GM19397 (cell line): ENCODE data around the gene PUM2.

Source experiments
- ATAC-seq: cut with Tn5 transposase; IDR thresholded peaks from one replicate; pipeline ENCODE4 v1.9.1; 2021; ENCODE audit warnings: mild to moderate bottlenecking, moderate library complexity; ENCODE audit not compliant: unreplicated experiment

The PUM2 gene

DNA sequence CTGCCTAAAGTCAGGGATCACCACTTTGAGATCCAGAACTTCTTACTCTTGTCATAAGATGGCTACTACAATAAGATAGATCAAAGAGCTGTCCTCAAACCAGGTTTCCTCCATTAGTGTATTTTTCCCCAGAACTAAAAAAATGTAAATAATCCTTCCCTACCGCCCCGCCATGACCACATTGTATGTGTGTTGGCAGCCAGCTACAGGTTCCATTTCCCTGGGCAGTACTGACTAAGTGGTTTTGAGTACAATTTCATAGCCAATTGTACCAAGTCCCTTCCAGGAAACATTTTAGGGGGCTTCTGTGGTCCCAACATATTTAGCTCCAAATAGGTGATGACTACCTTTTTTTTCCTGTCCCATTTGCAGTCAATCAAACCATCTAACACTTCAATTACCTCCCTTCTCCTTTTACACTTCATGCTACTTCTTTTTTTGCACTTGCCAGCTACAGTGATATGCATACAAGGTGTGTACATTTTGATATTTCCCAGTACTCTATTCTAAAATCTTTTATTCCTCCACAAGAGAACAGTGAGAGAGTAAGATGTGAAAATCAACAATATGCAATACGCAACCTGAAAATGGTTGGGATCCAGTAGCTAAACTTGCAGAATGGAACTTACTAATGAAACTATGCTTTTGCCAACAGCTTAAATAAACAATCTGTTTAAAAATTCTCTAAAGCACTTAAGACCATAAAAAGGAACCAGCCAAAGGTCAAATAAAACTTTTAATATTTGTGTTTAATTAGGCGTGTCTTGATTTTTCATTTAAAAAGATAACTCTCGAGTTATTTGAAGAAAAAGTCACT lies 3.9 kb downstream of the PUM2 start:
- no peak for ATAC-seq

- ATAC-seq, result no peak
Observed at GRCh38 chr2:20343128-20343527, 7.5 kb downstream of the PUM2 start.

DNA sequence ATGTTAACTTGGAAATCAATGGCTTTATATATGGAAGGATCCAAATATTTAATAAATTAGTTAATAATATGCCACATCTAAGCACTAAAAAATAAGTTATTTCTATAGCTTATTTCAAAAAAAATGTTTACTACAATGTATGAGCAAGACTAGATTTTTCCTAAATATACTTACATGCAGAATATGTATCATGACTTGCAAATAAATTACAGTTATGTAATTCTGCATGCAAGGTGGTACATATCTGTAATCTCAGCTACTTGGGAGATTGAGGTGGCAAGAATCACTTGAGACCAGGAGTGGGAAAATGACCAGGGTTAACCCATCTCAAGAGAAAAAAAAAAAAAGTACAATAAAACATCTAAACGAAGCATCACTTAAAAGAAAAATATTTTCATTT lies 11.6 kb downstream of the PUM2 start:
- ATAC-seq, result no peak

DNA sequence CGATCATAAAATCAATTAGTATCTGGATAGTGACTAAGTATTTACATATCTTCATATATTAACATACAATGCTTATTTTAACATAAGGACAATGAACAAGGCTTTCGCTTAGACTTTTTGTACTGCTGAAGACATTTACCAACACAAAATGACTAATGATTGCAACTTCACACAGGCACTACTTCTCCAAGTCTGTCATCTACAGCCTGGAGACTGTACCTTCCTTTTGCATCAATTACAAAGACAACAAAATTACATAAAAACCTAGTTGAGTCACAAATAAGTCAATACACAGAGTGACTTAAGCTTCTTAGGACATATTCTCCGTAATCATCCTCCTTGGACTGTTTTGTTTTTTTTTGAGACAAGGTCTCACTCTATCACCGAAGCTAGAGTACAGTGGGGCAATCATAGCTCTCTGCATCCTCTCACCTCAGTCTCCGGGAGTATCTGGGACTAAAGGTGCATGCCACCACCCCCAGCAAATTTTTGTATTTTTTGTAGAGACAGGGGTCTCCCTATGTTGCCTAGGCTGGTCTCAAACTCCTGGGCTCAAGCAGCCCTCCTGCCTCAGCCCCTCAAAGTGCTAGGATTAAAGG lies 15.9 kb downstream of the PUM2 start:
- ATAC-seq, result no peak

- ATAC-seq, result no peak
Observed at GRCh38 chr2:20333738-20334137, 16.9 kb downstream of the PUM2 start.

- ATAC-seq, result no peak
Observed at GRCh38 chr2:20330192-20330591, 20.5 kb downstream of the PUM2 start.

GRCh38 chr2:20327370-20327769 lies 23.3 kb downstream of the PUM2 start:
- no peak for ATAC-seq

DNA sequence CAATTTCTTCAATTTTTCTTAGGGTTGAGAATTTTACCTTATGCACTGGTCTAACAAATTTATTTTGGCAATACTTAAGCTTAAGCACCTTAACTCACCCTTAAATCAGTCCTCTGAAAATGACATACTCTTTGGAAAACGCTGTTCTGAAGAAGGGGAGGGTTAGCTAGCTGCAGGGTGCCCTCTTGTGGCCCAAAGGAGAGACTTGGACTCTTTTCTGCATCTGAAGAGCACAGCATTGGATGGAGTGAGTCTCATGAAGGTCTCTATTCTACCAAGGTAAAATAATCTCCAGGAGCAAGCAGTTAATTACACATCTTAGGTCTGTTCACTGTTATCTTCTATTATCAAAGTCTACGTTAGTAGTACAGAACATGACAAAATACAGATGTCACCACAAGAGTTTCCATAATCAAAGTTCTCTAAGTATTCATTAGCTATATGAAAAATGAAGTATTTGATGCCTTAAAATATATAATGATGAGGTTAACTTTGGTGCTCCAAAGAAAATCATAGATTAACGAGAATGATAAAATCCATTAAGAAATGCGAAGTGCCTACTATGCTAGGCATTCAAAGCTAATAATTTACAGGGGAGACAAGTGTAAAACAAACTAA lies 24.4 kb downstream of the PUM2 start:
- no peak for ATAC-seq

- ATAC-seq, result no peak
Observed at GRCh38 chr2:20322527-20323300, 27.9 kb downstream of the PUM2 start.

GRCh38 chr2:20317690-20318089 lies 33.0 kb downstream of the PUM2 start:
- ATAC-seq, result no peak

- ATAC-seq, result no peak
Observed at GRCh38 chr2:20317197-20317596, 33.4 kb downstream of the PUM2 start.

GRCh38 chr2:20314562-20315501 lies 35.8 kb downstream of the PUM2 start:
- ATAC-seq, result no peak

GRCh38 chr2:20313659-20314058 lies 37.0 kb downstream of the PUM2 start:
- no peak for ATAC-seq

DNA sequence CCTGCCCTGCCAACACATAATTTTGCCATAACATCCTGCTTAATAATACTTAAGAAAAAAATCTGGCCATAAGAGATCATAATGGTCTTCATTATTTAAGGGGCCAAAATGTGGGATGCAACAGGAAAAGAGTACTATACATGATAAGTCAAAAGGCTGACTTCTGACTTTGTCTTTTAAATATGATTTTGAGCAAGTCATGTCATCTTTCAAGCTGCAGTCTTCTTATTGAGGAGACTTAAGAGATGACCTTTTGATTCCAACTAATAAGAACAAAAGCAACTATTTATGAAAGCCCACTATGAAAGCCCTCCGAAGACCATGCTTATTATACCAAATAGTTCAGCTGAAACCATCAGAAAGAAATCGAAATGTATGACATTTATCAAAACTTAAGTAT lies 41.6 kb downstream of the PUM2 start:
- no peak for ATAC-seq

DNA sequence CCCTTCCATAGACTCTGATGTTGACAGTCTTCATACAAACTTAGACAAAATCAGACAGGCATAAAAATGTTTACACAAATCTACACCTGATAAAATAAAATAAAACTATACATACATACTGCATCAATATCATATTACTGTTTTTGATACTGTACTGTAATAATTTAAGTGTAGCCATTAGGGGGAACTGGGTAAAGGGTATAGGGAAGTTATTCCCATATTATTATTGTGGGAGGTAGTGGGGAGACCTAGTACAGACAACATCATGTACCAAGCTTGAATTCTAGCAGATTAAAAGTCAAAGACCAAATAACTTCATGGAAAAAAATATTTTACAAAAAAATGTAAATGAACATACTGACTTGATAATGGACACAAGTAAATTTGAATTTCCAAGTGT lies 43.3 kb downstream of the PUM2 start:
- no peak for ATAC-seq

GRCh38 chr2:20304411-20304810 lies 46.2 kb downstream of the PUM2 start:
- ATAC-seq, result no peak

DNA sequence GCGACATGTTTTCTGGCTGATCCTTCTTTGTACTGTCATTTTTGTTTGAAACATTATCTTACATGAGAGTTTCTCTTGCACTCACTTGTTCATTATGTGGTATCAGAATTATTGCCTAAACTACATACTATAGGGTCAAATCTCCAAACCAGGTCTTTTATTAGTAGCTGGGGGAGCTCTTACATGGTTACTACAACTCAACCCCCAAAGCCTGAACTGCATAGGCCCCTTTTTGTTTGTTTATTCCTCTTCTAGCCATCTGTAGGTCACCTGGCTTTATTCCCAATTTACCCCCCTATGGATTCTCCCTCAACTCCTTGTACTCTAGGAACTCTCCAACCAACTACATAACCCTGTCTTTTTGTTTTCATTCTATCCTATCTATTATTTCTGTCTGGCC lies 46.7 kb downstream of the PUM2 start:
- no peak for ATAC-seq

DNA sequence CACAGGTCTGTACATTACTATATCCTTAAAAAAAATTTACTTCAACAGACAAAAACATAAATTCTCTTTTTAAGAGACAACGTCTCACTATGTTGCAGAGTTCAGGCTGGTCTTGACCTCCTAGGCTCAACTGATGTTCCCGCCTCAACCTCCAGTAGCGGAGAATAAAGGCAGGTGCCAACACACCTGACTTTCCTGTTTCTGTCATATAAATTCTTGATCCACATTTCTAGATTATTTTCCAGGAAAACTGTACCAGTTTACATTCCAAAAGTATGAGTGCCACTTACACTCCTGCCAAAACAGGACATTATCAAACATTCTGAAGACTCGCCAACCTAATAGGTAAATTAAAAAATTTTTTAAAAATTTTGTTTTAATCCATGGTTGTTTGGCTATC lies 48.6 kb downstream of the PUM2 start:
- no peak for ATAC-seq

DNA sequence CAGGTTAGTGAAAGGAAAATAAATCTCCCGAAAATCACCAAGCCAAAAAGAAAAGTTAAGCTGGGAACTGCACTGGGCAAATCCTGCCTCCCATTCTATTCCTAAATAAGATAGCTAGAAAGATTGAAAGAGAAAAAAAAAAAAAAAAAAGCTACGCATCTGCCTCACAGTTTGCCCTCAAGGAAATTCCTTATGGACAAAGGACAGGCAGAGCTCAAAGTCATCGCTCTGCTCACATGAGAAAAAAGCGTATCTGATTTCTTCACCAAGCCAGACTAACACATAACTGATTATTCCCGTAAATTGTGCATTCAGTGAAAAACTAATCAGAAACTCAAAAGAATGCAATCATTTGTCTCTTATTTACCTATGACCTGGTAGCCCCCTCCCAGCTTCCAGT lies 50.0 kb downstream of the PUM2 start:
- no peak for ATAC-seq

- ATAC-seq, result no peak
Observed at GRCh38 chr2:20299113-20299512, 51.5 kb downstream of the PUM2 start.
